Sciatic nerve (tissue), 2 donors: ENCODE measurements around the gene ZSWIM4. TPM values are rescaled to one million over a fixed set of nuclear protein-coding genes. Genes with fewer than 3 reads are reported as not detected.
A peak's percentile ranks its signal among the peaks of the same experiment; 100 is the strongest.
"Not testable (repeated sequence)": the region's sequence is repeated elsewhere in the genome, so short reads cannot be mapped to it uniquely, and the experiment has no call there.

Experiments
- ATAC-seq: fragments of 200-7000 bp; cut with Tn5 transposase; one replicate; pipeline ENCODE4 v1.9.1; 2020; ENCODE audit warnings: mild to moderate bottlenecking, moderate library complexity
- DNase-seq: peaks from one replicate; pipeline ENCODE4 v3.0.0-alpha.2; 2020; ENCODE audit warnings: low spot score
- intact Hi-C: fragments of 100-400 bp; cut with DNase I; formaldehyde crosslinking; loops from one replicate; pipeline ENCODE4 v1.14.2; 2022
- total RNA-seq: library from RNA; stranded (reverse); fragmentation: NEBNext Ultra II Directional; extraction: Animal tissue kit (Norgen Biotek cat#: 25700); gene quantifications from one replicate; pipeline ENCODE4 v1.2.1, GENCODE V29; 2021
- donor health status: DM: no; HTN: no; CAD: no.
- donor health status: DM: no; HTN: no; CAD: no.

Gene ZSWIM4
- total RNA-seq = 8.2 TPM

GRCh38 chr19:13794757-13795589 is at the start of gene ZSWIM4:
Gene ZSWIM4 (plus strand): TSS chr19:13795443. CDS start chr19:13795649, 206 bp downstream.
- intact Hi-C loops = loop anchor here (2.0 kb wide), 1 partner anchor 58 kb away; no protein-coding TSS in a partner anchor
- DNase-seq = peak; percentile 99
- ATAC-seq = peak; percentile 98

GRCh38 chr19:13747098-13747453 is 48.2 kb upstream of the ZSWIM4 start:
- DNase-seq (no peak), ATAC-seq (no peak)
- intact Hi-C loops = no loop called here

- ATAC-seq (no peak), DNase-seq (no peak)
- intact Hi-C loops = no loop called here
These were observed 46.9 kb upstream of the ZSWIM4 start for GRCh38 chr19:13748169-13748828.

DNA sequence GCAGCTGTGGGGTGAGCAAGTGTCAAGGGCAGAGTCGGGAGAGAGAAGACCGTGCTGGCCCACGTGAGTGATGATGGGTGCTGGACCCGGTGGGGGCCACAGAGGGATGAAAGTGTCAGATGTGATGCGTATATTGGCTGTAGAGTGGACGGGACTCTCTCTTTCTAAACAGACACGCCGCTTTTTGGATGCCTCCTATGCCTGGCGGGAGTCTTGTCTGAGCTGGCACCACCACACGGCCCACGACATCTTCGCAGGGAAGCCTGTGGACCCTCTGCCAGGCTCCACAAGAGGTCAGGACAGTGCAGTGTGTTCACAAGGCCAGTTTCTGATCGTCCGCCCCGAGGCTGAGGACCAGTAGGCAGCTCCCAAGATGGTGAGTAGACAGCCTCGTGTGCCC is 43.8 kb upstream of the ZSWIM4 start:
- intact Hi-C loops = no loop called here
- no peak for DNase-seq
- no peak for ATAC-seq

- DNase-seq, ATAC-seq, intact Hi-C loops: not testable (repeated sequence)
These were observed 41.6 kb upstream of the ZSWIM4 start for GRCh38 chr19:13753622-13754021.

- intact Hi-C loops = no loop called here
- no peak for DNase-seq
- no peak for ATAC-seq
These were observed 39.0 kb upstream of the ZSWIM4 start for GRCh38 chr19:13756210-13756609.

- intact Hi-C loops = no loop called here
- no peak for ATAC-seq
- DNase-seq = no peak
These were observed 37.2 kb upstream of the ZSWIM4 start for GRCh38 chr19:13757805-13758772.

DNA sequence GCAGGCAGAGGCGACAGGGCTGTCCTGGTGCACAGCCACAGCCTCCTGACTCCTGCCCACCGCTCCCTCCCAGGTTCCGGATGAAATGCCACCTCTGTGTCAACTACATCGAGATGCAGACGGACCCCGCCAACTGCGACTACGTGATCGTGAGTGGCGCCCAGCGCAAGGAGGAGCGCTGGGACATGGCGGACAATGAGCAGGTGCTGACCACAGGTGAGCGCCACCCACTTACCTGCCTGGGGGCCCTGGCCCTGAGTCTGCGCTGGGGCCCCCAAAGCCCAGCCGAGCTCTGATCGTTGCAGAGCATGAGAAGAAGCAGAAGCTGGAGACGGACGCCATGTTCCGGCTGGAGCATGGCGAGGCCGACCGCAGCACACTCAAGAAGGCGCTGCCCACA is 36.4 kb upstream of the ZSWIM4 start:
- intact Hi-C loops = no loop called here
- DNase-seq (no peak), ATAC-seq (no peak)

GRCh38 chr19:13761423-13761822 is 33.8 kb upstream of the ZSWIM4 start:
- ATAC-seq = no peak
- intact Hi-C loops = no loop called here
- DNase-seq = no peak

- intact Hi-C loops = no loop called here
- DNase-seq (no peak), ATAC-seq (no peak)
These were observed 32.5 kb upstream of the ZSWIM4 start for GRCh38 chr19:13762635-13763235.

DNA sequence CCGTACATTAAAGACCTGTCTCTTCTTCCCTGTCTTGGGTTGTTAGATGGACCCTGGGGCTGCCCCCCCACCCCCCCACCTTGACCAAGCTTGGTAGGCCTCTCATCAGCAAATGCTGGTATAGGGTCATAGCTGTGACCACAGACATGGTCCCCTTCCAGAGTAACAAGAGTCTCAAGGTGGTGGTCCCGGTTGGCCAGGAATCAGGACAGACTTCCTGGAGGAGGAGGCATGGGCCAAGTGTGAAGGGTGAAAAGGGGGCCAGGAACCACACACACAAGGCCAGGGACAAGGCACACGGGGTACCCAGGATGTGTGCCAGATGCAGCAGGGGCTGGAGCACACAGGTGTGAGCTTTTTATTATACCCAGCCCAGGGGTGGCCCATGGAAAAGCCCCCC is 32.0 kb upstream of the ZSWIM4 start:
- DNase-seq = no peak
- peak; percentile 7 for ATAC-seq
- intact Hi-C loops = no loop called here

DNA sequence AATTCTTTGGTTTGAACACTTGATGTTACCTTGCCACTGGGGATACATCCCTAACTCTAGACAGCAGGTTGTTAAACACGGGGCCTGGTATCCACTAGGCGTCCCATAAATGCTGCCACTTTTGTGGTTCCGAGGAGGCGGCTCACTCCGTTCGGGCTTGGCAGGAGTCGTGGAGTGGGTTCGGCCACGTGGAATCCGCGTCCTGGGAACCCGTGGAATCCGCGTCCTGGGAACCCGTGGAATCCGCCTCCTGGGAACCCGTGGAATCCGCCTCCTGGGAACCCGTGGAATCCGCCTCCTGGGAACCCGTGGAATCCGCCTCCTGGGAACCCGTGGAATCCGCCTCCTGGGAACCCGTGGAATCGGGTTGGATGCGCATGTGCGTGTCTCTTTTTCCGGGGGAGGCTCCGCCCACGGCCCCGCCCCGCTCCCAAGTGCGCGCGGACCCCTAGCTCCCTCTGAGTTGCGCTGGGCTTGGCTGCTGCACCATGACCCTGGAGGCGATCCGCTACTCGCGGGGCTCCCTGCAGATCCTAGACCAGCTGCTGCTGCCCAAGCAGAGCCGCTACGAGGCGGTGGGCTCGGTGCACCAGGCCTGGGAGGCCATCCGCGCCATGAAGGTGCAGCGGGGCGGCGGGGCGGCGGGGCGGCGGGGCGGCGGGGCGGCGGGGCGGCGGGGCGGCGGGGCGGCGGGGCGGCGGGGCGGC is 31.0 kb upstream of the ZSWIM4 start, which contains the start of gene MRI1:
Gene MRI1 (plus strand): TSS at position 422 of the 707 bp plus-strand sequence. CDS start 67 bp downstream, at position 489.
- intact Hi-C loops = no loop called here
- DNase-seq = peak; percentile 87
- ATAC-seq = peak; percentile 90

GRCh38 chr19:13764821-13765394 is 30.3 kb upstream of the ZSWIM4 start:
- peak; percentile 5 for ATAC-seq
- DNase-seq = no peak
- intact Hi-C loops = no loop called here

- intact Hi-C loops = no loop called here
- DNase-seq (no peak), ATAC-seq (no peak)
These were observed 29.7 kb upstream of the ZSWIM4 start for GRCh38 chr19:13765395-13766094.

DNA sequence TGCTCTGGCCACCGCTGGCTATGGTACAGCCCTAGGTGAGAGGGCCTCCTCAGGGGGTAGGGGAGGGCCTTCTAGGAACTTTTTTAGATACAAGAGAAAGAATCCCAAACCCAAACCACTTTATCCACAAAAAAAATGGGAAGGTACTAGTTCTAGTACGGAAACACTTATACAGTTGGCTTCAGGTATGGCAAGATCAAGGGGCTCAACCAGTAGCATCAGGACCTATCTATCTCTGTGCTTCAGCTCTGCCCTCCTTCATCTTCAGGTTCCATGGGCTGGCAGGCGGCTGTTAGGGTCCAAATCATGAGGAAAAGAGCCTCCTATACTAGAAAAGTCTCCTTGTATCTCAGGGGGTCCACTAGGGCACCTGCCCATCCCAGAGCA is 29.2 kb upstream of the ZSWIM4 start:
- intact Hi-C loops = no loop called here
- ATAC-seq (no peak), DNase-seq (no peak)

- ATAC-seq (no peak), DNase-seq (no peak)
- intact Hi-C loops = no loop called here
These were observed 26.7 kb upstream of the ZSWIM4 start for GRCh38 chr19:13768510-13768909.

DNA sequence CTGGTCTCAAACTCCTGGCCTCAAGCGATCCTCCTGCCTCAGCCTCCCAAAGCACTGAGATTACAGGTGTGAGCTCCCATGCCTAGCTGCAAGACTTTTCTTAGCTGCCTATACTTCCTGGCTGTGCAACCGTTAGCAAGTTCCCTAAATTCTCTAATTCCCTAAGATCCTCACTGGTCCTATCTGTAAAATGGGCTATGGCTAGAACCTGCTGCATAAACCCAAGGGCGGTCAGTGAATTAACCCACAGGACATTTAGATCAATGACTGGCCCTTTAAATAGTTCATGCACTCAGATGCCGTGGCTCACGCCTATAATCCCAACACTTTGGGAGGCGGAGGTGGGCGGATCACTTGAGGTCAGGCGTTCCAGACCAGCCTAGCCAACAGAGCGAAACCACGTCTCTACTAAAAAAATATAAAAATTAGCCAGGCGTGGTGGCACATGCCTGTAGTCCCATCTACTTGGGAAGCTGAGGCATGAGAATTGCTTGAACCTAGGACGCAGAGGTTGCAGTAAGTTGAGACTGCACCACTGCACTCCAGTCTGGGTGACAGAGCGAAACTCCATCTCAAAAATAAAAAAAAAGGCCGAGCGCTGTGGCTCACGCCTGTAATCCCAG is 25.1 kb upstream of the ZSWIM4 start:
- intact Hi-C loops = no loop called here
- ATAC-seq (no peak), DNase-seq (no peak)
